ENCODE measurements around the gene TRIM8.

Gene TRIM8
- total RNA-seq = 54.8 to 78.3 reads per million in 2 donors

GRCh38 chr10:102644066-102644645 lies at the start of gene TRIM8:
Gene TRIM8, plus strand, starts transcription at chr10:102644479. Its CDS starts 139 bp downstream, at chr10:102644618.
- peak; percentile 40 for DNase-seq

- no peak for DNase-seq
These were observed 49.0 kb upstream of the TRIM8 start for GRCh38 chr10:102595293-102595692.

GRCh38 chr10:102595897-102596296 lies 48.4 kb upstream of the TRIM8 start:
- DNase-seq = no peak

- no peak for DNase-seq
These were observed 47.7 kb upstream of the TRIM8 start for GRCh38 chr10:102596506-102596971.

- DNase-seq = no peak
These were observed 46.9 kb upstream of the TRIM8 start for GRCh38 chr10:102597131-102597991.

- no peak for DNase-seq
These were observed 46.0 kb upstream of the TRIM8 start for GRCh38 chr10:102598243-102598642.

- DNase-seq = no peak
These were observed 44.5 kb upstream of the TRIM8 start for GRCh38 chr10:102599565-102600327.

GRCh38 chr10:102600816-102601215 lies 43.5 kb upstream of the TRIM8 start:
- DNase-seq = no peak

GRCh38 chr10:102601639-102602038 lies 42.6 kb upstream of the TRIM8 start:
- no peak for DNase-seq

- no peak for DNase-seq
These were observed 41.8 kb upstream of the TRIM8 start for GRCh38 chr10:102602272-102603045.

- no peak for DNase-seq
These were observed 40.3 kb upstream of the TRIM8 start for GRCh38 chr10:102603946-102604345.

GRCh38 chr10:102604439-102604841 lies 39.8 kb upstream of the TRIM8 start:
- no peak for DNase-seq

- no peak for DNase-seq
These were observed 38.6 kb upstream of the TRIM8 start for GRCh38 chr10:102605712-102606111.

- DNase-seq = no peak
These were observed 35.8 kb upstream of the TRIM8 start for GRCh38 chr10:102608487-102608886.

- DNase-seq = no peak
These were observed 33.8 kb upstream of the TRIM8 start for GRCh38 chr10:102610441-102610887.

GRCh38 chr10:102611514-102612087 lies 32.7 kb upstream of the TRIM8 start:
- no peak for DNase-seq

GRCh38 chr10:102612964-102613275 lies 31.4 kb upstream of the TRIM8 start:
- peak; percentile 43 for DNase-seq

GRCh38 chr10:102613286-102613685 lies 31.0 kb upstream of the TRIM8 start:
- DNase-seq = no peak

- no peak for DNase-seq
These were observed 30.5 kb upstream of the TRIM8 start for GRCh38 chr10:102613785-102614184.

GRCh38 chr10:102614888-102615287 lies 29.4 kb upstream of the TRIM8 start:
- no peak for DNase-seq

- DNase-seq = no peak
These were observed 28.9 kb upstream of the TRIM8 start for GRCh38 chr10:102615361-102615760.

- DNase-seq = no peak
These were observed 28.1 kb upstream of the TRIM8 start for GRCh38 chr10:102616066-102616770.
